ENCODE data around the gene SCLY.

- TF ChIP-seq SMARCE1 (IDR thresholded peaks at IDR 0.05; ENCODE audit: borderline replicate concordance) (no peak), ZSCAN29 (CRISPR knock-in tag; conservative IDR thresholded peaks at IDR 0.05) (no peak), ZNF101 (CRISPR knock-in tag; IDR thresholded peaks at IDR 0.05; ENCODE audit: borderline replicate concordance, low read depth) (no peak), ZNF773 (CRISPR knock-in tag; IDR thresholded peaks at IDR 0.05; ENCODE audit: borderline replicate concordance) (no peak), ZNF644 (CRISPR knock-in tag; IDR thresholded peaks at IDR 0.05; ENCODE audit: low read depth) (no peak), RAD51 (IDR thresholded peaks at IDR 0.05; ENCODE audit: borderline replicate concordance) (no peak), POLR2A (IDR thresholded peaks at IDR 0.05; ENCODE audit: insufficient read depth in 1 of 2, low read depth in 2 of 2, low read length in 2 of 2) (no peak), POLR2AphosphoS5 (IDR thresholded peaks at IDR 0.05; ENCODE audit: low read depth, low read length) (no peak), KLF6 (CRISPR knock-in tag; IDR thresholded peaks at IDR 0.05) (no peak), TCF7 (IDR thresholded peaks at IDR 0.05; ENCODE audit: low read depth) (no peak)
Observed at GRCh38 chr2:238129166-238130010, 68.6 kb downstream of the SCLY start.
